DMS53 treated with DMSO at 0.1 percent for 48 hours (cell line): ENCODE measurements around the gene EIF3A.
A peak's percentile ranks its signal among the peaks of the same experiment; 100 is the strongest.
"Not testable (repeated sequence)": the region's sequence is repeated elsewhere in the genome, so short reads cannot be mapped to it uniquely, and the experiment has no call there.

Experiments used
- DNase-seq: peaks from one replicate; lab custom pipeline; 2025; ENCODE audit not compliant: unreplicated experiment; lab: John Stamatoyannopoulos, UW

Gene EIF3A

DNA sequence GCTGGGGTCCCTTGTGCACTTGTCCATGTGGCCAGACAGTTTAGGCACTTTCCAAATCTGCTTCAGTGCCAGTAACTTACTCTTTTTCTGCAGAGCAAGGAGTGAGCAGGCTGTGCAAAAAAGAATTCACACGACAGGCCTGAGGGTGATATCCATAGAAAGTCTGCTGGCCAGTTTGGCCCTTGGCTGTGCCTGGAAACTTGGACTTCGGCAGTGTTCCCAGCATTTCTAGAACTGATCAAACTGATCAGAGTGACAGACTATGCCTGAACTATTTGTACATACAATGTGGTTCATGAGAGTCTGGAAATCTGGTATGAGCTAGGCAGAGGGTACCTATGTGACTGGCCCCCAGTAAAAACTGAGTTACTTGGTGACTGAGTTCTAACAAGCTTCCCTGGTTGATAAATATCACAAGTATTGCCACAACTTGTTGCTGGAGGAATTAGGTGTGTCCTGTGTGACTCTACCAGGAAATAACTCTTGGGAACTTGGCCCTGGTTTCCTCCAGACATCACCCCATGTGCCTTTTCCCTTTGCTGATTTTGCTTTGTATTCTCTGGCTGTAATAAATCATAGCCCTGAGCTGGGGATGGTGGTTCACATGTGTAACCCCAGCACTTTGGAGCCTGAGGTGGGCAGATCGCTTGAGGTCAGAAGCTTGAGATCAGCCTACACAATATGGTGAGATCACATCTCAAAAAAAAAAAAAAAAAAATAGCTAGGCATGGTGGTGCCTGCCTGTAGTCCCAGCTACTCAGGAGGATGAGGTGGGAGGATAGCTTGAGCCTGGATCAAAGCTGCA is 20.0 kb upstream of the EIF3A start:
- no peak for DNase-seq

GRCh38 chr10:119098576-119098975 is 18.0 kb upstream of the EIF3A start:
- no peak for DNase-seq

DNA sequence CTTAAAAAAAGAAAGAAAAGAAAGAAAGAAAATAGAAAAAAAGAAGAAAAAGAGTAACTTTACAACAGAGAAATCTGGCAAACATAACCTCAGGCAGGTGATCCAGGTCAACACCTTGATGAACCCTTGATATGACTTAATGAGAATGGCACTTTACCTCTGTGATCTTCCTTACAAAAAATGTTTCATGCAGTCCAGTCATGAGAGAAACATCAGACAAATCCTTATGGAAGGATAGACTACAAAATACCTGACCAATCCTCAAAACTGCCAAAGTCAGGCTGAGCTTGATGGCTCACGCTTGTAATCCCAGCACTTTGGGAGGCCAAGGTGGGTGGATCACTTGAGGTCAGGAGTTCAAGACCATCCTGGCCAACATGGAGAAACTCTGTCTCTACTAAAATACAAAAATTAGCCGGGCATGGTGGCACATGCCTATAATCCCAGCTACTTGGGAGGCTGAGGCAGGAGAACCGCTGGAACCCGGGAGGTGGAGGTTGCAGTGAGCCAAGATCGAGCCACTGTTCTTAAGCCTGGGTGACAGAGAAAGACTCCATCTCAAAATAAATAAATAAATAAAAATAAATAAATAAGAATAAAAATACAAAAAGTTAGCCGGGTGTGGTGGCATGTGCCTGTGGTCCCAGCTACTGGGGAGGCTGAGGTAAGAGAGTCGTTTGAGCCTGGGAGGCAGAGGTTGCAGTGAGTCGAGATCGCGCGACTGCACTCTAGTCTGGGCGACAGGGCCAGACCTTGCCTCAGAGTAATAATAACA is 16.2 kb upstream of the EIF3A start:
- not testable (repeated sequence) for DNase-seq

GRCh38 chr10:119095640-119096039 is 15.0 kb upstream of the EIF3A start:
- DNase-seq, result no peak

- DNase-seq, result no peak
Measured at GRCh38 chr10:119090968-119091367, 10.4 kb upstream of the EIF3A start.

DNA sequence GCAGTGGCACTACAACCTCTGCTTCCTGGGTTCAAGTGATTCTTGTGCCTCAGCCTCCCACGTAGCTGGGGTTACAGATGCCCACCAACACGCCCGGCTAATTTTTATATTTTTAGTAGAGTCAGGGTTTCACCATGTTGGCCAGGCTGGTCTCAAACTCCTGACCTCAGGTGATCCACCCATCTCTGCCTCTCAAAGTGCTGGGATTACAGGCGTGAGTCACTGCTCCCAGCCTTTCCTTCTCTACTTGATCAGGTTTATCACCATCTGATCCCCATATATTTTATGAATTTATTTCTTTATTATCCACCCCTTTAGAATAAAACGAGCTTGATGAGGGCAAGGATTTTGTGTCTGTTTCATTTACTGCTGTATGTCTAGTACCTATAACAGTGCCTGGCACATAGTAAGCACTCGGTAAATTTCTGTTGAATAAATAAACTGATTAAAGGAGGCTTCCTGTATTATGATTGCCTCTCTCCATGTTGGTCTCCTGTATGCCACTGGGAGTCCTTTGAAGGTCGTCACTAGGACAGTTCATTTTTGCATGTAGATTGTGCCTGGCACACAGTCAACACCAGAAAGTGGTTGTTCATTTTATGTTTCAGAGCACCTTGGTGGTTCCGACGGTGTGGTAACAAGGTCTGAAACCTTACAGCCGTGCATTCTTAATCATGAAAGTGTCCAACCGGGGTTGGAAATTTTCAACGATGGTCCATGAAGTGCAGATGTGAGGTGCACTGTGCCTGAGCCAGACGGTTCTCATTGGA is 9.6 kb upstream of the EIF3A start:
- no peak for DNase-seq

GRCh38 chr10:119087271-119087882 is 6.8 kb upstream of the EIF3A start:
- DNase-seq, result no peak

GRCh38 chr10:119084896-119085295 is 4.3 kb upstream of the EIF3A start:
- no peak for DNase-seq

- DNase-seq, result peak; percentile 48
Measured at GRCh38 chr10:119079599-119080520, 757 bp downstream of the EIF3A start.

- no peak for DNase-seq
Measured at GRCh38 chr10:119078422-119079179, 2.0 kb downstream of the EIF3A start.

- no peak for DNase-seq
Measured at GRCh38 chr10:119073584-119073983, 7.0 kb downstream of the EIF3A start.

DNA sequence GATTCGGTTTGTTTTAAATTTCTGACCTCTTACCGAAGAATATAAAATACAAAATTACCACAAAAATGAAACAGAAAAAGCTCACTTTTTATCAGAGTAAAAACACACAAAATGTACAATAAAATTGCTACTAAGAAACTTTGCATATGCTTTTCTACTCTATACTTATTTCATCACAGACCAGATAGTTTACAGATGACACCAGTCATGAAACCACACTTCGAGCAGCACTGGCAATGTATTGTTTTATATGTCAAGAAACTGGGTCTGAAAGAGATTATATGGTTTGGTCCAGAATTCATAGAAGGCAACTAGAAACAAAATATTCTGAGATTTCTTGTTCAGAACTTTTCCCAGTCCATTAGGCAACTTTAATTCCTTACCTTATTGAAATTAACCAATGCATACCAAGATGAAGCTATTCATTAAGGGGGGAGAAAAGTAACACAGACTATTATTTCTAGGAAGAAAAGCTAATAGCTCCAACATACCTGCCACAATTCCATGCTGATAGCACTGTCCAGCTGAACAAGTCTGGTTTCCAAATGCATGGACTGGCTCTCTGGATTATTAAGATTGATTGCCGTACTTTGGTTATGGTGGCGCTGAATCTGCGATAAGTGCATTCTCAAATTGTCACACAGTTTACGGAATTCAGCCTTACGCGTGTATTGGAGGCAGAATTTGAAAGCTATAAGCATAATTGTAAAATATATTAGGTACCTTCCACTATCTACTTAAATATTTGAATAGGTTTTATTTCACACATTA is 10.0 kb downstream of the EIF3A start:
- no peak for DNase-seq

DNA sequence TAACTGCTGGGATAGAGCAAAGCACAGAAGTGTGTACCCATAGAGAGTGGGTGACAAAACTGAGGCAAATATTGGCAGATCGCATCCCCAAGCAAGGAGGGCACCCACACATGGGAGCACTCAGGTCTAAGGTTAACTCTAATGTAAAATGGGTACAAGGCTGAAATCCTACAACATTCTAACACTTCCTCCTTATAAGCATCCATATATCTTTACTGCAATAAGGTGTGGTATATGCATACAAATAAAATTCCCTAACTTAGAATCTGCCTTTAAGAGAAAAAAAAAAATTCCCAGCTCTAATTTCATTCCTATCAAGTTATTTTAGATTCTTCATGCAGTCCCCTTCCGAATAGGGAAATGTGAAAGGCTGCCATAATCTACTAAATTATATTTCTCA is 18.7 kb downstream of the EIF3A start:
- DNase-seq, result no peak

DNA sequence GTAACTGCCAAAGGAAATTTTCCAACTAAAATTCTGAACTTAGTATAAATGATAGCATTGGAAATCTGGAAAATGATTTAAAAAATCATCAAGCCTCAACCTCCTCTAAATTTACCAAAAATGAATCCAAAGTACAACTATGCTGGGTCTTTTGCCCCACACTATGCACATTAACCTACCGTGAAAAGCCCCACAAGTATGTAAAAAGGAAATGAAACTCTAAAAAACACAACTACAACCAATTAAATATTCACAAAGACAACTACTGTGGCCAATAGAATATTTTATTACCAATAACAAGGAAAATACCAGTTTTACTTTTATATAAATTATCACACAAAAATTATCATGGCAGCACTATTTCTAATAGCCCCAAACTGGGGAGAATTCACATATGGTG is 19.3 kb downstream of the EIF3A start:
- no peak for DNase-seq

DNA sequence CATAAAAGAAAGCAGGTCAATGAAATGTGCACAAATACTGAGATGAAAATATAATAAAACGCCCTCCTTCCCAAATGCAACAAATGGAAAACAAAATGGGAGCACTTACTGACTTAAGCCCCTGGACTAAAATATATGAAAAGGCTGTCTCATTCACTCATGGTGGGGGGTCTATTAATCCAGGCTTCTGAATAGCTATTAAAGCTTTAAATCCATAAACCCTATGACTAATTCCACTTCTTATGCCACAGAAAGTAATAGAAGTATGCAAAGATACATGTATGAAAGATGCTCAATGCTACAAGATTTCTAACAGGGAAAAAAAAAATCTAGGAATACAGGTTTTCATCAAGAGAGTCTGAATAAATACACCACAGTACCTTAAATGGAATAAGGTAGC is 20.5 kb downstream of the EIF3A start:
- no peak for DNase-seq

DNA sequence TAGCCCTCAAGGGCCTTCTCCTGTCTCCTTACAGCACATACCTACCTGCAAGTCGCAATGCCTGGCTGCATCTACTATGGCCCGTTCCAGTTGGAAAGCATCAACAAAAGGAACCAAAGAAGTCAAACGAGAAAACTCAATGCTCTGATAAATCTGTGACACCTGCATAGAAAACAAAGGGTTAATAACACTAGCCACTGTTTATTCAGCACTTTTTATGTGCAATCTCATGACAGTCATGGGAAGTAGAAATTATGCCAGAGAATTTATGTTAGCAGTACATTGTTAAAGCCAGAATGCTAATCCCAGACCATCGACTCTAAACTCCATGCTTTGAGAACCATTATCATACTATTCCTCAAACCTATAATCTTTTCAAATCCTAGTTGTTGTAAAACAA is 21.1 kb downstream of the EIF3A start:
- DNase-seq, result no peak

- DNase-seq, result no peak
Measured at GRCh38 chr10:119058010-119058409, 22.6 kb downstream of the EIF3A start.

DNA sequence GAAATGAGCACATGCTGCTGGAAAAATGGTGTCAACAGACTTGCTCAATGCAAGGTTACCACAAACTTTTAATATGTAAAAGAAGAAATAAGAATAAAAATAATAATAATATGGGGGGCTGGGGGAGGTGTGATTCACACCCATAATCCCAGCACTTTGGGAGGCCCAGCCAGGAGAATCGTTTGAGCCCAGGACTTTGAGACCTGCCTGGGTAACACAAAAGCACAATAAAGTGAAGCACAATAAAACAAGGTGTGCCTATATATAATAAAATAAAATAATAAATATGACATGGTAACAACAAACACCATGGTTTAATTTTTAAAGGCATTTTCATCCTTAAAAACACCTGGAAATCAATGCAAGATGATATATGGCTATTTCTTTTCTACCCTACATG is 25.1 kb downstream of the EIF3A start:
- DNase-seq, result no peak

- DNase-seq, result no peak
Measured at GRCh38 chr10:119051775-119052174, 28.8 kb downstream of the EIF3A start.
